SK-N-MC (cell line): Measurements from ENCODE around the gene TMEM59L.

Experiments
- EZH2 ChIP-seq: fragments of 200-600 bp; sonication (generic); IDR thresholded peaks from one replicate; pipeline ENCODE4 v1.6.1; 2017; ENCODE audit warnings: antibody characterized with exemption
- FOXP2 ChIP-seq: optimal IDR thresholded peaks from 2 replicates; pipeline ENCODE3; 2011; ENCODE audit warnings: mild to moderate bottlenecking, moderate library complexity; ENCODE audit not compliant: insufficient read depth; ENCODE audit errors: extremely low read length, control extremely low read depth
- POLR2AphosphoS5 ChIP-seq: IDR thresholded peaks from 2 replicates; pipeline ENCODE4 v1.6.1; 2012; ENCODE audit warnings: mild to moderate bottlenecking, low read depth, low read length, borderline replicate concordance

- TF ChIP-seq EZH2 (no peak), POLR2AphosphoS5 (no peak), FOXP2 (no peak)
Observed at GRCh38 chr19:18666317-18666716, 53.6 kb downstream of the TMEM59L start.
